HG03175 (cell line): ENCODE measurements around the gene SLC1A2.

Experiments
- ATAC-seq: cut with Tn5 transposase; IDR thresholded peaks from one replicate; pipeline ENCODE4 v1.9.1; 2021; ENCODE audit warnings: mild to moderate bottlenecking, moderate library complexity; ENCODE audit not compliant: unreplicated experiment

The SLC1A2 gene

DNA sequence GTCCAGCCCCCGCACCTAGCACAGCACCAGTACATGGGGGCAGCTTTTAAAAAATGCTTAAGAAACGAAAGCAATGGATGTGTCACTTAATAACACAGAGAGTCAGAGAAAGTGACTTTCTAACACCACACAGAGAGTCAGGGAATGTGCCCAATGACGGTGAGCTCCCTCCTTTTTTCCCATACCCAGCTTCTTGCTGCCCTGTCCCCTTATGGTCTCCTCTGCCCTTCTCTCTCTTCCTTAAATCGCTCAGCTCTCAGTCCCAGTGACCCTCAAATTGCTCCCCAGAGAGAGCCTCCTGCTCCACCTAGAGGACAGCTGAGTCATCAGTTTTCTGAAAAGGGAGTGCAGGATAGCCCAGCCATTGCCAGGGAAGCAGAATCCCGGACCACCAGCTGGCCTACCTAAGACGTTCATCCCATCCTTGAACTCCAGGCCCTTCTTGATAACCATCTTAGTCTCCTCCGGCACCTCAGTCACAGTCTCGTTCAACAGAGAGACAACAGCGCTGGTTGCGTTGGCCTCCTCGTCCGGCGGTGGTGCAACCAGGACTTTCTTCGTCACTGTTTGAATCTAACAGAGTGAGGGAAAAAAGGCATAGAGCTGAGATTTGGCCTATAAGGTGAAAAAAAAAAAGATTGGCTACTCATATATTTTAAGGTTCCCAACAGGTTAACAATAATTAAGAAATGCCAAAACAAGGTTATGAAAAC, 113.5 kb downstream of the SLC1A2 start:
- ATAC-seq, result no peak

GRCh38 chr11:35304900-35305460, 114.4 kb downstream of the SLC1A2 start:
- no peak for ATAC-seq

DNA sequence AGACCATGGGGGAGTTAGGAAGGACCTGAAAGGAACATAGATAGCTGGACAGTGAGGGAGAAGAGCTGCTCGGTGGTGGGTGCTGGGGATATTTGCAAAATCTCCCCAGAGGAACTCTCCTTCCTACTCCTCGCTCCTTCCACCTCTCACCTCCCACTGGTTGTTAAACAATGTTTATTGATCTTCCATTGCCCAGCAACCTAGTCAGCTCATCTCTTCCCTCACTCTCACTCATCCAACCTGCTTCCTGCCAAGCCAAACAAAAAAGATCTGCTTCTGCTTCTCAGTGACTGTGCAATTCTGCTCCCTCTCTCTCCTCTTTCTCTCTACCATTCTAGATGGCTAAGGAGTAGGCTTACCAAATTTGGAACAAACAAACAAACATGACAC, 115.0 kb downstream of the SLC1A2 start:
- ATAC-seq, result no peak

DNA sequence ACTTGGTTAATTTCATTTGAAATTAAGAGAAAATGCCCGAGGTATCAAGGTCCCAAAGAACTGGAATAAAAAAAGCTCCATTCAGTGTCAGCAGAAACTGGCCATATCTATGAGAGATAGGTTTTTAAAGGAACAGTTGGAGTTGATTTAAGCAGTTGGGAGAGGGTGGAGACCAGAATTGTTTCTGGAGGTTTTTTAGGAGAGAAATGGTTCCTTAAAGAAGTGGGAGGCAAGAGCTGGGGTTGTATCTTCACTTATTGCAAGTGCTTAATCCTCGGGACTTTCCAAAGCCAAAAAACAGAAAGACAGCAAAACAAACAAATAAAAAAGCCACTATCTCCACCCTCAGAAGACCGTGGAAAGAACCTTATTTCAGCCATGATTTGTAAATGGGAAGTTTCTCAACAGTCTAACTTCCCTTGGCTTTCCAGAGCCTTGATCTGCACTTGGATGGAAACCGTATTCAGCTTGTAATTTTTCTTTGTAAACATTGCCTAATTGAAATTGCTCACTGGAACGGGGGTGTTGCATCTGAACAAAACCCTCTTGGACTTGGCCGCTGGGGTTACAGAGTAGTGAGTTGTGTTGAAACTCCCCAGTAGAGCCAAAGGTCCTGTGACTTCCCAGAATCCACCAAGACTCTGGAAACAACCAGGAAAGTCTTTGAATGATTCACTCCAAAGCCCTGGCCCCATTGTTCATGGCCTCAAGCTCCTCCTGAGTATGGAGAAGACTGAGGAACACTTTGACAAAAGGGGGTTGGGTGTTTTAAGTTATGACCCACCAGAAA, 115.6 kb downstream of the SLC1A2 start:
- no peak for ATAC-seq

- ATAC-seq, result no peak
Measured at GRCh38 chr11:35302398-35302797, 117.0 kb downstream of the SLC1A2 start.

DNA sequence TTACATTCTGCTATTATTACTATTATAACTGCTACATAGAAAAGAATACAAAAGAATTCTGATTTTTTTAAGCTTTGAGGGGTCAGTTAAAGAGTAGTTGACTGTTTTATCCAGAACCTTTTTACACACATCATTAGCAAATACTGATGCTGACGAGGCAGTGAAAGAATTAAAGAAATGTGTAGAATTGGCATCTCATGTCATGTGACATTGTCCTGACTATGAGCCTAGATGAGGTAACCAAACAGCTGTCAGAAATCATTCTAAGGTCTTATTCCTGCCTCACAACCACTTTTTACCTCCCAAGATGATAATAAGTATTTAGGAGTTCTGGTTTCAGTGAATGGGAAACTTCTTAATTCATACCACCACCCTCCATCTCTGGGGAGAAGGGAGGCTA, 121.0 kb downstream of the SLC1A2 start:
- no peak for ATAC-seq

DNA sequence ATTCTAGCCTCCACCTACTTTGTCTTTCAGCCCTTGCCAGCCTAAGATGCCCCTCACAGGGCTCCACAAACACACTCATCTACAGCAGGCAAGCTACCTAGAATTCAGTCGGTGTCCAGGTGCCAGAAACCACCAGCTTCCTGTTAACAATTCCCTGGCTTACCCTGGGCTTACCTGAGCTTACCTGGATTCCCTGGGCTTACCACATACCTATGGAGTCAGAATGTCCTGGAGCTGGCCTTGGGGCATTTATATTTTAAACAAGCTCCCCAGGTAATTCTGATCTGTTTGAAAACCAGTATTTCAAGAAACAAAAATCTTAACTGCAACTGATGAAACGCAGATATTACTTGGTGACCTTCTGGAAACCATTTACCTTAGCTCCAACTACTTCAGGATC, 123.6 kb downstream of the SLC1A2 start:
- no peak for ATAC-seq

DNA sequence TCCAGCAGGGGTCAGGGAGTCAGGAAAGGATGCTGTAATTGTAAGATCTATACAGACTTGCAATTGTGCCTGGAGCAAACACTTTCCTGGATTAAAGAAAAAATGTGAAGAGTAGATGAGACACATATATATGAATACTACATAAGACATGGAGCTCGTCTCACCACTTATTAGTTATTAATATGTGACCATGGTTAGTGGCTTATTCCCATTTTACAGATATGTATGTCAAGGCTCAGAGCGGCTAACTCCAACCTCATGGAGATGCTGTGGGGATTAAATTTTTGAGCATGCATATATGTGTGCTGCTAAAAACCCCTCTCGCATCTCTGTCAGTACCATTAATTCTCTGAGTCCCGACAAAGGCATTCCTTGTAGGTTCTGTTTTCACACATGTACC, 125.7 kb downstream of the SLC1A2 start:
- no peak for ATAC-seq

GRCh38 chr11:35293035-35293434, 126.3 kb downstream of the SLC1A2 start:
- no peak for ATAC-seq

GRCh38 chr11:35292279-35292678, 127.1 kb downstream of the SLC1A2 start:
- ATAC-seq, result no peak

DNA sequence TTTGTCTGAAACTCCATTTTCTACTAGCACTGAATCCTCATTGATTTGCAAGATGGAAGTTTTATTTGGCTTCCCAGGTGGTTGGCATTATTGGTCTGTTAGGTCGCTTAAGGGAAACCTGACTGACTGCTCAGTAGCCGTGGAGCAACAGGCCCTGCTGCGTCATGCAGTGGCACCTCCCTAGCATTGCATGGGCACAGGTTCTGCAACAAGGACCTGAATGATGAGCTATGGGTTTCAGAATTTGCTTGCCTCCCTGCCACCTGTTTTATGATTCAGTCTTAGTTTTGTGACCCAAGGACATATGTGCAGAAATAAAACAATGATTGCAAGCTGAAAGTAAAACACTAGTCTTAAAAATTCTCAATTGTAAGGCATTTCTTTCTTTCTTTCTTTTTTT, 128.5 kb downstream of the SLC1A2 start:
- ATAC-seq, result no peak

DNA sequence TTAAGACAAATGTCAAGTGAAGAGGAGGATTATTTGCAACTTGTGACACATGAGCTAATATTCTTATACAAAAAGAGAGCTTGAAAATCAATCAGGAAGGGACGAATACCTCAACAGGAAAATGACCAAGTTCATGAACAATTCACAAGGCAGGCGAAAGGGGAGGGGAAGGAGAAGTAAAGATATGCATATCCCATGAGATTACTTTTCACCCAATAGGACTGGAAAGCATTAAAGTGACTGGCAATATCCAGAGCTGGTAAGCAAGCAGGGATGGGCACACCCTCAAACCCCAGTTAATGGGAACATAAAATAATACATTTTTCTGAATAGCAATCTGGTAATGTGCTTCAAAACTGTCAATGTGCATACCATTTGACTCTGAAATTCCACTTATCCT, 129.5 kb downstream of the SLC1A2 start:
- no peak for ATAC-seq

- ATAC-seq, result no peak
Measured at GRCh38 chr11:35288817-35289541, 130.4 kb downstream of the SLC1A2 start.

GRCh38 chr11:35288309-35288708, 131.0 kb downstream of the SLC1A2 start:
- no peak for ATAC-seq

- no peak for ATAC-seq
Measured at GRCh38 chr11:35287344-35287890, 131.9 kb downstream of the SLC1A2 start.

DNA sequence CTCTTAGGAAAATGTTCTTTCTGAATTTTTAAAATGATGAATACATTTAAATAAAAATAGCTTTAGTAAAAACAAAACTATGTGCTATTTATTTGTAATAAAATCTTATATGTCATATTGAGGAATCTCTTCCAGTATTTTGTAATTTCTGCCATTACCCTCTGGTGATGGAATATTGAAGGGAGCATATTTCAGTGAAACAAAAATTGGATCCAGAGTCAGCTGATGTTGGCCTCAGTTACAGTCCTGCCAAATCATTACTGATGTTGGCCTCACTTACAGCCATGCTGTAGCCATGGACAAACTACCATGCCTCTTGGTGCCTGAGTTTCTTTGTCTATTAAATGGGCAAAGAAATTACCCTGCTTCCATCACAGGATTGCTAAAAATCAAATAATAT, 133.2 kb downstream of the SLC1A2 start:
- ATAC-seq, result no peak

DNA sequence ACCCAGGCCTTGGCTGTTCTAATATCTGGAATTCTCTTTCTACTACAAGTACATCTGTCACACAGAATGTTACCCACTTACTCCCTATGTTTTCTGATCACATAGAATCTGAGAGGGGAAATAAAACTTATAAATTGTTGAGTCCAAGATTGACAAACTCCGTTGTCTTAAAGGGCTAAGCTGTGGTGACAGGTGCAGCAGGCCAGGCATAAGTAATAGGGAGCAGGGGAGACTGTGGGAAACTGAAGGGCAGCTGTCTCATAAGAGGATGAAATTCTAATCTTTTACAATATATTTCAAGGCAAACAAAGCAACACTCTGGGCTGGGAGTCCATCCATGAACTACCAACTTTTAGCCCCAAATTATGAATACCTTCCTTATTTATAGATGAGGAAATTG, 133.9 kb downstream of the SLC1A2 start:
- ATAC-seq, result no peak

- no peak for ATAC-seq
Measured at GRCh38 chr11:35282221-35282882, 137.0 kb downstream of the SLC1A2 start.

DNA sequence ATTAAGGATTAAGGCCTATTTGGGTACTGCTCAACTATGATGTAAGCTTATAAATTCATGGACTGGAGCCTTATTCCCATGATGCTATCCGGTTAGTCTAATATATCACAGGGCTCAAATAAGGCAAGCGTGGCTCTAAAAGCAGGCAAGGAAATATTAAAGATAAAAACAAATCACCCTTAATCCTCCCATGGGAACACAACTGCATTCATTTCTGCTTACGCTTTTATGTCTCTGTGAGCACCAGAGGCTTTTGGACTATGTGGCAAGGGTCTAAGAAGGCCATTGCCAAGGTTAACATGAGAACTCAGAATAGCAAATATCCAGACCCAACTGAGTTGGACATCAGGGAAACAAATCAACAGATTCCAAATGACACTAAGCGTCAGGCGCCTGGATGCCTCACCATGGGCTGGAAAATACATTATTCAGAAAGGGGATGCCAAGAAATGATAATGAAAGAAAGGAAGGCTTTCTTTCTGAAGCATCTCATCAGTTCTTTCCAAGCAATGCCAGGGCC, 138.1 kb downstream of the SLC1A2 start:
- no peak for ATAC-seq

- ATAC-seq, result no peak
Measured at GRCh38 chr11:35280727-35281126, 138.6 kb downstream of the SLC1A2 start.
